Activated CD8-positive, alpha-beta memory T cell treated with anti-CD3 and anti-CD28 coated beads for 4 hours (primary cell): Measurements from ENCODE around the gene DMWD.

ENCODE experiments used
- DNase-seq, 2 donors: peaks; one replicate each; pipeline ENCODE4 v3.0.0-alpha.2; 2020; ENCODE audit warnings: low read depth in 2 of 2

DMWD gene

DNA sequence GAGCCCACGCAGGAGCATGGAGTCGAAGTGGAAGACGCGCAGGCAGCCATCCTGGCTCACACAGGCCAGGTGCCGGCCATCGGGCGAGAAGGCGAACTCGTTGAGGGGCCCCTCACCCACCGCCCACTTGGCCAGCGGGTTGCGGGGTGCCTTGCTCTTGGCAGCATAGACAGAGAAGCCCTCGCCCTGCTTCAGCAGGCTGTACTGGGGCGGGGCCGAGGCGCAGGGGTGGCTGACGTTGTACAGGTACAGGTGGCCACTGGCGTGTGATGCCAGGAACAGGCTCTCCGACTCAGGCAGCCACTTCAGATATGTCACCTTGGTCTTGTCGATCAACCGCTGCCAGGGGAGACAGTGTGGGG lies 6.1 kb downstream of the DMWD start:
- no peak for DNase-seq

DNA sequence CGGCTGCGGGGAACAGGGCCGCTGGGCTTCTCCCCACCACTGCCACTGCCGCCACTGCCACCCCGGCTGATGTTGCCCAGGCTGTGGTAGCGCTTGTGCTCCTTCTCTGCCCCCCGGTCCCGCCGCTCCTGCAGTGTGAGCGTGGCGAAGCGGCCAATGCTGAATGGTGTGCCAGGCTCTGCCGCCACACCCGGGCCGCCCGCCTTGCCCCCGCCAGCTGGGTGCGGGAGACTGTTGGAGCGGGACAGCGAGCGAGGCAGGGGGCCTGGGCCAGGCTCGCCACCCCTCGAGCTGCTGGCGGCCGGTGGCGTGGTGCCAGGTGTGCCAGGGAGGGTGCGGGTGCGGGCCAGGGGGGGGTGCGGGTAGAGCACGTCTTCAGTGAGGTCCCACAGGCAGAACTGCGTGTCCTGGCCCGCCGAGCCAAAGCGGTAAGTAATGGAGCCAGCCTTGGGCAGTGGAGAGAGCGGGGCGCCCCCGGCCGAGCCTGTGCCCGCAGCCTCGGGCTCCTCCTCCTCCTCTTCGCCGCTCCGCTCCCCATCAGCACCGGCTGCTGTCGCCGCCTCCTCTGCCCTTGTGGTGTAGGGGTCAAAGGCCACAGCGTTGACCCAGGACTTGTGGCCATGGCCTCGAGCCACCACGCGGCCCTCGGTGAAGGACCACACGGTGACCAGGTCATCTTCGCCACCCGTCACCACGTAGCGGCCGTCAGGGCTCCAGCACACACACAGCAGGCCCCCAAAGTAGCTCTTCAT lies 6.7 kb downstream of the DMWD start:
- DNase-seq: no peak

DNA sequence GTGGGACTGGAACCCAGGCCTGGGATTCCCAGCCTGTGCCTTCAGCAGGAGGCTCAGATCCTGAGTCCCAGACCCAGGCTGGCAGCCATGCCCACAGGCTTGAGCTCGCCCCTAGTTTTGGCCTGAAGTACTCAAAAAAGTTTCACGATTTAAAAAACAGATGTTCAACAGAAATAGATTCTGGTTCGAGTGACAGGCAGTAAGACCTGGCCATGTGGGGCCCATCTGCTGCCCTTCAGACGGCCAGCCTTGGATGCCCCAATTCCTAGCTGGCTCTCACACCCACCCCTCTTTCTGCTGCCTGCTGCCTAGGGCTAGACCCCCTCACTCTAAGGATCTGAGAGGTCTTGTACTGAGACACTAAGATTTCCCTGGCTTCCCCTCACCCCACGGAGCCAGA lies 7.5 kb downstream of the DMWD start:
- DNase-seq: no peak

DNA sequence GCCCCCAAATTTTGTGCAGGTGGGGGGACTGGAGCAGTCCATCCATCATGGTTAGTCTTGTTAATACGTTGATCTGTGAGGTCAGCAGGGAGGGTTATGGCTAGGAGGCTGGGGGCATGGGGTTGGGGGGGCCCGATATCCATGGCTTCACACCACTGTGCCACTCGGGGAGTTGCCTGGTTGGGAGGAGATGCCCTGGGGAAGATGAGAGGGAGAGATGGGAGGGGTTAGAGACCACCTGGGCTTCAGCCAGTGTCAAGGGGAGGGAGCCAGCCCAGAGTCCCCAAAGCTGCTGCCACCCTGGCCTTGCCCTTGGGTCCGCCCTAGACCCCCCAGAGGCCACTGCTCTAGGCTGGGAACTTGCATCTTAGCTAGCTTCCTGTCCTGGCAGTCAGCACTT lies 8.5 kb downstream of the DMWD start:
- no peak for DNase-seq

DNA sequence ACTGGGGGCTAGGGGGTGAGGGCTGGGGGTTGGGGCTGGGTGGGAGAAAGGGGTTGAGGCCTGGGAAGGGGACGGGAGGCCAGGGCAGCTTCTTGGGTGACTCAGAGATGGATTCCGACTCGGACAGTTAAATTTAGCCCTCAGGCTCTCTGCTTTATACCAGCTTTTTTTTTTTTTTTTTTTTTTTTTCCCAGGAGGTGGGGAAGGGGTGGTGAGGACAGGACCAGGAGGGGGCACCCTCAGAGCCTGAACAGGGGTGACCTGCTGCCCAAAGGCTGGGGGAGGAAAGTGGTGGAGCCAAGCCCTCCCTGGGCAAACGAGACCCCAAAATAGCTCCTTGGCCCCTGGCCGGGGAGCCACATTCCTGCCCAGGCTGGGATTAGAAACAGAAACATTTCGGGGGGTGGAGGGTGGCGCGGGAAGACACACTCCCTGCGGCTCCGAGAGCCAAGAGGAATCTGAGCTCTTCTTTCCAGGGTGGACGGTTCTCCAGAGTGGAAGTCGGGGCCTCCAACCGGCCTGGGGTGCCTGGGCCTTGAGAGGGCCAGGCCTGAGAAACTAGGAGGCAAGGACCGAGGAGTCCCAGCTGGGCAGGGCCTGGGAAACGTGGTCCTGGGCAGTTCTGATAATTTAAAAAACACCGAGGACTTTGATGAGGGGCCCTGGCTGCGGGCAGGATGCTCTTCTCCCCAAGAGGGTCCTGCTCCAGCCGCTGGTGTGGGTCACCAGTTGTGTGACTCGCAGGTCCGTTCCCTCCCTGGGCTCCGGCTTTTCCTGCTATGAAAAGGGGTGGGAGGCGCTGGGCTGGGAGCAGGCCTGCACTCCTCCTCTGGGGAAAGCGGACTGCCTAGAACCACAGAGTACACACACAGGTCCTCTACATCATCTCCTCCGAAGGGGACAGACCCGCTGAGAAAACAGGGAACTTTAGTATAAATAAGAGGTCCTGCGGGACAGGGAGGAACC lies 9.5 kb downstream of the DMWD start:
- no peak for DNase-seq

DNA sequence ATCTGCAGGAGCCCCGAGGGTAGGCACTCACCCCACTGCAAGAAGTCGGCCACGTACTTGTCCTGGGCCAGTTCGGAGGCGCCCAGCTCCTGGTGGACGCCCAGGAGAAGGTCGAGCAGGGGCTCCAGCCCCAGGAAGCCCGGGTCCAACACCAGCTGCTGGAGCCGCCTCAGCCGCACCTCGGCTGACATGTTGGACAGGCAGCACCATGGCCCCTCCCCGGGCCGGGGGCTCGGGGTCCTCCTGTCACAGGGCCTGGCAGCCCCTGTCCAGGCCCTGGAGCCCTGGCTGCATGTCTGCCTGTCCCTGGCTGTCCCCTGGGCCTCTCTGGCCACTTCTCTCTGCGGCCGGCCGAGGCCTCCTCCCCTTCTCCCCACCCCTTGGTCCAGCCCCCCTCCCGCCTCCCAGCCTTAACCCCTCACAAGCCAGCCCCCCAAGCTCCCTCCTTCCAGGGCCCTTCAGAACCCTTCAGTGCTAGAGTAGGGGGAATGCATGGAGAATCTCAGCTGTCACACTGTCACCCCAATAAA lies 10.4 kb downstream of the DMWD start, which contains the start of gene DMPK:
TSS of gene DMPK (minus strand) at position 329 of the 530 bp plus-strand sequence. CDS start at position 191, 138 bp downstream.
- no peak for DNase-seq

DNA sequence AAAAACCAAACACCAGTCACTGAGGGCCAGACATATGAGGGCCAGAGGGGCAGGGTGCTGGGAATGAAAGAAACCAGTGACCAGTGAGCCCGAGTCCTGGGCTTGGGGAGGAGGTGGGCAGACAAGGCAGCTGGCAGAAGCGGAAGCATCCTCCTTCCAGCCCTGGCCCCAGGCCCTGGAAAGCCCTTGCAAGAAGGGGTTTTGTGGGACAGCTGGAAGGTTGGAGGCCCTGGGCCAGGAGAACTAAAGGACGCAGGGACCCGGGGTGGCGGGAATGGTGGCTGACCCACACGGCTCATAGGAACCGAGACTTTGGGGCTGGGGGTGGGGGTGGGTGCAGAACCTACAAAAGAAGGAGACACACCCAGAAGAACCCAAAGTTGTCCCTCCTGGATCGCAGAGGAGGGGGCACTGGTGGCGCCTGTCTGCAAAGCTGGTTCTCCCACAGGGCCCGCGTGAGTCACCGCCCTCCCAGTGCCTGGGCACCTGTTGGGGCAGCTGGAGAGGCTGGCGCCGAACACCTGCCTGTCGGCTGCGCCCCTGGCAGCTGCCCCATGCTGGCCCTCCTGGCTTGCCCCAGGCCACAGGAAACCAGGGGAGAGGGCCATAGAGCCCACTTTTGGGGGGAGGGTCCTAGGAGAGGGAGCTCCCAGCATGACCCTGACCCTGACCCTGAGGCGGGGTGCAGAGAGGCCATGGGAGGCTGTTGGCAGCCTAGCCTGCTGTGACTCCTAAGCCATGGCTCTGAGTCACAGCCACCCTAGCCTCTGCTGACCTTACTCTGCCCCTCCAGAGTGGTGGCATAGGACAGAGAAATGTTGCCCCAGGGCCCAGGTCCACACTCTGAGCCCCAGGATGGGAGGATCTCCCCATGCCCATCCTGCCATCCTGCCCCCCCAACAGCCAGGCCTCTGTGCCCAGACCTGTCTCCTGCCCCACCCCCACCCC lies 11.2 kb downstream of the DMWD start:
- DNase-seq: no peak

DNA sequence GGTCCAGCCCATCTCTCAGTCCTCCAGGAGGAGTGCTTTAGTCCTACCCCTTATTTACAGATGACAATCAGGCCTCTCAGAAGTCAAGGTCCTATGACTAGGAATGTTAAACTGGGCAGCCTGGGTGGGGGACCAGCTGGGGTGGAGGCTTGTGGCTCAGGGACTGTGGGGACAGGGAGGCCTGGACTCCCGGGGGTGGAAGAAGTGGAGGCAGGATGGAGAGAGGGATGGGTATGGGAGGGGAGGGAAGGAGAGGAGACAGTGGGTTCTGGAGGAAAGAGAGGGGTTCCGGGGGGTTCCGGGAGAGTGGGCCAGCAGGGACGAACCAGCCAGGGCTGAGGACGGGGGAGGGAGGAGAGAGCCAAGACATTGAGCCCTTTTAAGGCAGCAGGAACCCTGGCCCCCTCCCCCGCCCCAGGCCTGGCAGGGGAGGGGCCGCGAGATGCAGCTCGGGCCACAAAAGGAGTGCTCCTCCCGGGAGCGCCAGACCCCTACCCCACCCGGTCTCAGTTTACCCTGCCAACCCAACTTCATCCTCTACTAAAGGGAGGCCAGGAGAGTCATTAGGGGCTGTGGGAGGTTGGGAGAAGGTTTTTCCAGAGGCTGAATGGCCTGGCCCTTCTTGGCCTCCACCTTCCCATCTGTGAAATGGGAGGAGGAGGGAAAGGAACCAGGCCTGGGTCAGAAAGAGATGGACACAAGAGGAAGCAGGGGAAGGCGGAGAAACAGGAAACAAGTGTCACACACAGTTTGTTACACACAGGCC lies 12.0 kb downstream of the DMWD start:
- no peak for DNase-seq

DNA sequence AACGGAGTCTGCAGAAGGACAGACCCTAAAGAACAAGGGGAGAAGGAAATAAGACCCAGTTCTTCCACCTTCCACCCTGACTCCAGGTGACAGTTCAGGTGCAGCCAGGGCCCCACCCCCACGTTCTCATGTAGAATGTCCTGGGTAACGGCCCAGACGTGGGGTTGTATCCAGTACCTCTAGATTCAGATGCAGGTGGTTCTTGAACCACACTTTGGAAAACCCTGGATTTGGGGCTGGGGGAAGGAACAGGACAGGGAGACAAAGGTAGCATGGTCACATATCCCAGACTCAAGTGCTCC lies 12.5 kb downstream of the DMWD start:
- DNase-seq: no peak

DNA sequence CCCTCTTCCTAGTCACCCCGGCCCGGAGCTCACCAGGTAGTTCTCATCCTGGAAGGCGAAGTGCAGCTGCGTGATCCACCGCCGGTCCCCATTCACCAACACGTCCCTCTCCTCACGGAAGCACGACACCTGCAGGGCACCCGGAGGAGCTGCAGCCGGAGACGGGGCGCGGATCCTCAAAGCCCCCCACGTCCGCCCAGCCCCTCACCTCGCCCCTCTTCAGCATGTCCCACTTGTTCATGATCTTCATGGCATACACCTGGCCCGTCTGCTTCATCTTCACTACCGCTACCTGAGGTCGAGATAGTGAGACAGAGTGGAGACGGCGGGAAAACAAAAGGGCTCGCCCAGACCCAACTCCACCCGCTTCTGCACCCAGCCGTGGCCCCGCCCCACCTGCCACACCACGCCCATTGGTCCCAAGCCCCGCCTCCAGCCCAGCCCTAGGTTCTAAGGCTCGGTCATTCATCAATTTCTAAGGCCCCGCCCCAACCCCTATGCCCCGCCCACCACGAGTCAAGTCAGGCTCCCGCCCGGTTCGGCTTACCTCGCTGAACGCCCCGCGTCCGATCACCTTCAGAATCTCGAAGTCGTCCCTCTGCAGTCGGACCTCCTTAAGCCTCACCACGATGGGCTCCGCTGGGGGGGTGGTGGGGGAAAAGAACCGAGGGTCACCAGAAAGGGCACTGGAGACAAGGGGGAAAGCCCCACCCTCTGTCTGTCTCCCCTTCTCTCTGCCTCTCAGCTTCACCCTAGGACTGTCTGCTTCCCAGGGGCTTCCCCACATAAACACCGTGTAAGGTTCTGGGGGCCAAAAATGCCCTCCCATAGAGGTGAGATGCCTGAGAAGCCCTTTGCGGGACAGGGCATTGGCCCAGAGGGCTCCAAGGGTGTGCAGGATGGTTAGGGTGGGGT lies 13.2 kb downstream of the DMWD start:
- DNase-seq: peak; percentile 59 to 63

DNA sequence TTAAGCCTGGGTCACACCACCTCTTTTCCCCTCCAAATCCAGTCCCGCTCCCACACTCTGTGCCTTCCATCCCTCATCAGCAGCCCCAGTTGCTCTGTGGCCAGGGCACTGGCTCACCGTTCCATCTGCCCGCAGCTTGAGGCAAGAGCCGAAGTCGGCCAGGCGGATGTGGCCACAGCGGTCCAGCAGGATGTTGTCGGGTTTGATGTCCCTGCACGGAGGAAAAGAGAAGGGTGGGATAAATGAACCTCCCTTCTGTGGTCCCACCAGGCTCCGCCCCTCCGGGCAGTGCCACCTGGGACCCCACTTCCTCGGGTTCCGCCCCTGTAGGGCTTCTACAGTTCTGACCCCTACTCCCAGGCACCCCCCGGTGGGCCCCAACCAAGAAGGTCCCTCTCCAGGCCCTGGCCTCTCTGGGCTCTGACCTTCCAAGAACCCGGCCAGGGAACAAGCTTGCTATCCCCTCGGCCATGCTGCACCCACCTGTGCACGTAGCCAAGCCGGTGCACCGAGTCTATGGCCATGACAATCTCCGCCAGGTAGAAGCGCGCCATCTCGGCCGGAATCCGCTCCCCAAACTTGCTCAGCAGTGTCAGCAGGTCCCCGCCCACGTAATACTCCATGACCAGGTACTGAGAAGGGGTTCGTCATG lies 14.5 kb downstream of the DMWD start:
- no peak for DNase-seq

DNA sequence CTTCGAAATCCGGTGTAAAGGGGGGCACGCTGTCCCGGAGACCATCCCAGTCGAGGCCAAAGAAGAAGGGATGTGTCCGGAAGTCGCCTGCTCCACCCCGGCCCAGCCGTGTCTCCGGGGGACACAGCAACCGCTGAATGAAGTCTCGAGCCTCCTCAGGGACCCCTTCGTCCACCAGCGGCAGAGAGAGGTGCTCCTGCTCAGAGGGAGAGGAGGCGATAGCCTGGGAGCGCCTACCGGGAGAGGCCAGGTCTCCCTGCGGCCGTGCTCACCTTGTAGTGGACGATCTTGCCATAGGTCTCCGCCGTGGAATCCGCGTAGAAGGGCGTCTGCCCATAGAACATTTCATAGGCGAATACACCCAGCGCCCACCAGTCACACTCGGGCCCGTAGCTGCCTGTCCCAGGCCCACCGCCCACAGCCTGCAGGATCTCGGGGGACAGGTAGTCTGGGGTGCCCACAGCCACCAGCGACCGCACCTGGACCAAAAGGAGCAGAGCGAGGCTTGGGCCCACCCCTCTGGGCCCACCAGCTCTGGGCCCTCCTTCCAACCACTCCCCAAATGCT lies 15.2 kb downstream of the DMWD start:
- no peak for DNase-seq

DNA sequence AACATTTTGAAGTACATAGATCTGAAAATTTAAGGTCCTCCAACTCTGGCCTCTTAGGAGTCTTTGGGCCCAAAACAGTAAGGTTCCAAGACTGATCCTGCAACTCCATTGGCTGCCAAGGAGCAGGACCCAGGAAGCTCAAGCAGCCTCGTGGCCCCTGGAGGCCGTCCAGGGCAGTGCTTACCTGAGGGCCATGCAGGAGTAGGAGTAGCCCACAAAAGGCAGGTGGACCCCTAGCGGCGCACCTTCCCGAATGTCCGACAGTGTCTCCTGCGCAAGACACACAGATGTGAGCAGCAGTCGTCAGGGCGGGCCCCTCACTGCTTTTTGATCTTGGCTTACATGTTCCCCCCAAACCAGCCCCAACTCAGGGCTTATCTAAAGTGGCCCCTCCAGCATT lies 17.9 kb downstream of the DMWD start:
- no peak for DNase-seq

DNA sequence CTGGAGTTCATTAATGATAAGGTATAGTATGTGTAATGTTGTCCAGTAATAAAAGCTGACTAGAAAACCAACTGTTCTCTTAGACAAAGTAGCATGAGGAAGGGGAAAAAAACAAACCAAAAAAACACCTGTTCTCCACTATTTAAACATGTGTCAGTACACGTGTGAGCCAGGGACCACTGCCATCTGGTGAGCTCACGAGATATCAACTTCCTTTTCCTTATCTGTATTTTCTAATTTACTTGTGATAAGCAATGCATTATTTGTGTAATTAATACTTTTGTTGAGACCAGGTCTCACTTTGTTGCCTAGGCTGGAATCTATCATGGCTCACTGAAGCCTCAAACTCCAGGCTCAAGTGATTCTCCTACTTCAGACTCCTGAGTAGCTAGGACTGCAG lies 19.3 kb downstream of the DMWD start:
- no peak for DNase-seq

DNA sequence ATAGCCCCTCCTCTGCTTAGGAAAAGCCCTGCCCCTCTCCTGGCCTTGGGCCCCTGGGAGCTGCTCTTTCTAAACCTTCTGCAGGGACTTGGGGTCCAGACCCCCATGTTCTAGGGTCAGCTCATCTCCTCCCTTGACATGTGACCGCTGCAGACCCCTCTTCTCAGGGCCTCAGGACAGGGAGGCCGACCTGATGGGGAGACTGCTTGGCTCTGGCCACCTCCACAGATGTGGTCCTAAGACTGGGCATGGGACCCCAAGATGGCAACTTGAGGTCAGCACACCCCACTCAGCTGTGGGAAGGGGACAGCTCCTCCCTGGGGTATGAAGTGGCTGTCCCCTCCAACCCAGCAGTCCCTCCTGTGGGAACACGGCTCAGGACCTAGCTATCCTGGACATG lies 19.7 kb downstream of the DMWD start:
- no peak for DNase-seq

DNA sequence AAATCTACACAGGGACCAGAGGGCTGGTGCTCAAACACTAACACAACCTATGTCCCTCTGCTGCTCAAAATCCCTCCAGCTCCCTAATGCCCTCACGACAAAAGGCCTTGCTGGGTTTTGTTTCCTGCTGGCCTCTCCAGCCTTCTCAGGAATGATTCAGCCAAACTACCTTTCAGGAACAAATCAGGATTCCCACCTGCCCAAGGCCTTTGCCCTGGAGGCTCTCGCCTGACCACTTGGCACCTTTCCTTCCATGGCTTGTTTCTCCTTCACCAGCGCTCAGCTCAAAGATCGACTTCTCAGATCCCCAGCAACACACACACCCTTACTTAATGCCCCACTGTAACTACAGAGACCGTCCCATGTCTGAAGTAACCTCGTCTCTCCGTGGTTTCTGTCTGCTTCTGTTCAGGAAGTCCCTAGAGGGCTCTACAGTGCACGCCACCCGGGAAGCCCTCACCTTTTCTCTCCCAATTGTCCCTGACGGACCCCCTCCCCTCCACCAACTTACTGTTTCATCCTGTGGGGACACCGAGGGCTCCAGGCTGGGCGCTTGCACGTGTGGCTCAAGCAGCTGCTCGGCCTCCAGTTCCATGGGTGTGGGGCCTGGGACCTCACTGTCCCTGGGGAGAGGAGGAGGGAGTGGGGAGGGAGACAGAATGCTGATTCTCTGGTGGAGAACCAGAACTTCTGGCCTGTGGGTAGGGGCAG lies 20.4 kb downstream of the DMWD start:
- no peak for DNase-seq

DNA sequence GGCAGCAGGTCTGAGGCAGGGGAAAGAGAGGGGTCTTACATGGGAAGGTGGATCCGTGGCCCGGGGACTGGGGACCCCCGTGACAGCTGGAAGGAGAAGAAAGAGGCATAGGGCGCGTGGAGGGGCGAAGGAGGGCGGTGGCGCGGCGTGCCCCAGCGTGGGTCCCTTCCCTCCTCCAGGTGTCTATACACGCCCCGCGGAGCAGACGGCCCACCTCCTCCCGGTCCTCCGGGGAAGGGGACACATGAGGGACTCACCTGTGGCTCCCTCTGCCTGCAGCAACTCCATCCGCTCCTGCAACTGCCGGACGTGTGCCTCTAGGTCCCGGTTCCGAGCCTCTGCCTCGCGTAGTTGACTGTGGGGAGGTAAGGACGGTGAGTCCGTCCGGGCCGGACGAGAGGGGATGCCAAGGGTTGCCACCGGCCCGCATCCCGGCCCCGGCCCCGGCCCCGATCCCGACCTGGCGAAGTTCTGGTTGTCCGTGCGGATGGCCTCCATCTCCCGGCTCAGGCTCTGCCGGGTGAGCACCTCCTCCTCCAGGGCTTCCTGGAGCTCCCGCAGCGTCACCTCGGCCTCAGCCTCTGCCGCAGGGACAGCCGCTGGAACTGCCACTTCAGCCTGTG lies 21.2 kb downstream of the DMWD start:
- no peak for DNase-seq
